Stimulated activated naive CD8-positive, alpha-beta T cell treated with anti-CD3 and anti-CD28 coated beads, Interleukin-15, Interleukin-2, amounts not matched to agents 100 ng/mL and 50 ng/mL, for 24 hours (primary cell): ENCODE measurements around the gene CR1.
"Not testable (repeated sequence)": the region's sequence is repeated elsewhere in the genome, so short reads cannot be mapped to it uniquely, and the experiment has no call there.

Experiments
- H3K27ac Mint-ChIP-seq: one replicate; pipeline ENCODE4 v1.8.0; 2021; ENCODE audit warnings: mild to moderate bottlenecking, mixed read lengths
- H3K27me3 Mint-ChIP-seq: one replicate; pipeline ENCODE4 v1.8.0; 2021; ENCODE audit warnings: mixed read lengths
- H3K36me3 Mint-ChIP-seq: one replicate; pipeline ENCODE4 v1.8.0; 2021; ENCODE audit warnings: low read depth, mixed read lengths
- H3K4me1 Mint-ChIP-seq: one replicate; pipeline ENCODE4 v1.8.0; 2021; ENCODE audit warnings: low read depth, mixed read lengths
- H3K4me3 Mint-ChIP-seq: one replicate; pipeline ENCODE4 v1.8.0; 2021; ENCODE audit warnings: mild to moderate bottlenecking, mixed read lengths
- H3K9me3 Mint-ChIP-seq: one replicate; pipeline ENCODE4 v1.8.0; 2021; ENCODE audit warnings: mixed read lengths

The CR1 gene

DNA sequence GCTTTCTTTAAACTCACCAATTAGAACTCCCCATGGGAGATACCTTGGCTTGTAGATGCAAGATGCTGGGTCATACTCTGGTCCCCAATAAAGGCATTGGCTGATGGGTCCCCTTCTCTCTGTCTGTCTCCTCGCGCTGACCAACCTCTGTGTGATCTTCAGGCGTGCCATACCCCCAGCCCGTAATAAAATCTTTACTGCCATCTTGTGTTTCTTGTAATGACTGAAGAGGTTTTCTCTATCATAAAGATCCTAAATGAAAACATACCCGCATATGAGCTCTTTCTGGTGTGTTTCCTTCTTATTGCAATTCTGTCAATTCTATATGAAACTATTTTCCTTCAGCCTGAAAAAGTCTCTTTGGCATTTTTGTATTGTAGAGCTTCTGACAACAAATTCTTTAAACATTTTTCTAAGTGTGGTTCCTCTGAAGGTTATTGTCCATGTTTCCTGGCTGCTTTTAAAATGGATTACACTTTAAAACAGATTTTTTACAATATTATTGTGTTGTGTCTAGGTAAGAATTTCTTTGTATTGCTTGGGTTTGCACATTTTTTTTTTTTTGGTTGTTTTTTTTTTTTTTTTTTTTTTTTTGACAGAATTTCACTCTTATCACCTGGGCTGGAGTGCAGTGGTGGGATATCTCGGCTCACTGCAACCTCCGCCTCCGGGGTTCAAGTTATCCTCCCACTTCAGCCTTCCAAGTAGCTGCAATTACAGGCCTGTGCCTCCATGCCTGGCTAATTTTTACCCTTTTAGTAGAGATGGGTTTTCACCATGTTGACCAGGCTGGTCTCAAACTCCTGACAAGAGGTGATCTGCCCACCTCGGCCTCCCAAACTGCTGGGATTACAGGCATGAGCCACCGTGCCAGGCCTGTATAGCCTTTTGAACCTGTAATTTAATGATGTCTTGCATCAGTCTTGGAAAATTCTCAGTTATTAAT is 24.7 kb downstream of the CR1 start:
- not testable (repeated sequence) for H3K27me3 Mint-ChIP-seq, H3K4me3 Mint-ChIP-seq, H3K36me3 Mint-ChIP-seq, H3K4me1 Mint-ChIP-seq, H3K9me3 Mint-ChIP-seq, H3K27ac Mint-ChIP-seq

DNA sequence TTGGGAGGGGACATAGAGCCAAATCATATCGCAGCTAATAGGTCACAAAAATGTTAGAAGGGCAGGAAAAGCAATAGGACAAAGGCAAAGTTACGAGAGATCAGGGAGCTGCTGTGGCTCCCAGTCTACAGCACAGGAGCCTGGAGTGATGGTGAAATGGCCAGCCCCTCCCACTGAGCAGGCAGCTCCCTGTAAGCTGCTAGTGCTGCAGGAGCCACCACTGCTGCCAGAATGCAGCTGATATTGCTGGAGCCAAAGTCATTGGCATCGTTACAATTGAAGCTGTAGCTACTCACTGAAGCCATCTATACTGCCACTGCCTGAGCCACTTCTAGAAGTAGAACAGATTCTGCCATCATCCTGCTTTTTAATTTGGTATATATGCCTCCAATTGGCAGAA is 29.3 kb downstream of the CR1 start:
- H3K9me3 Mint-ChIP-seq, H3K4me3 Mint-ChIP-seq, H3K27me3 Mint-ChIP-seq, H3K4me1 Mint-ChIP-seq, H3K27ac Mint-ChIP-seq, H3K36me3 Mint-ChIP-seq: not testable (repeated sequence)

DNA sequence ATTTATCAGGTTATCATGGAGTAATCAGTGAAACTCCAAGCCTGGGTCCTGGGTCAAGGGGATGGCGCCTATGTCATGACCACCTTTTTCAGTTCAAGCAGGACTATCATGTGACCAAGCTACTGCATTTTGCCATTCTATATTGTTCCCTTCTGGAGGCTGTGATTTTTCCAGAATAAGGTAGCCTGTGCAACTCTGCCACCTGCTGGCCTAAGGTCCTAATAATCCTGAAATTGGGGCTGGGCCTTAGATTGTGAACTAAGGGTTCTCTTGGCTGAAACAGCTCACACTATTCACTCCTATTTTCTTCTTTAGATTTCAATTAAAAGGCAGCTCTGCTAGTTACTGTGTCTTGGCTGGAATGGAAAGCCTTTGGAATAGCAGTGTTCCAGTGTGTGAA is 32.4 kb downstream of the CR1 start:
- H3K9me3 Mint-ChIP-seq, H3K36me3 Mint-ChIP-seq, H3K27me3 Mint-ChIP-seq, H3K4me1 Mint-ChIP-seq, H3K27ac Mint-ChIP-seq, H3K4me3 Mint-ChIP-seq: not testable (repeated sequence)

DNA sequence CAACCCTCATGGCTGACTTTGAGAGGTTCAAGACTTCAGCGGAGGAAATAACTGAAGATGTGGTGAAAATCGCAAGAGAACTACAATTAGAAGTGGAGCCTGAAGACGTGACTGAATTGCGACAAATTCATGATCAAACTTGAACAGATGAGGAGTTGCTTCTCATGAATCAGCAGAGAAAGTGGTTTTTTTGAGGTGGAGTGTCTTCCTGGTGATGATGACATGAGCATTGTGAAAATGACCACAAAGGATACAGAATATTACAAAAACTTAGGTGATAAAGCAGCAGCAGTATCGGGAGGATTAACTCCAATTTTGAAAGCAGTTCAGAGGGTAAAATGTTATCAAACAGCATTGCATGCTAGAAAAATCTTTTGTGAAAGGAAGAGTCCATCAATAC is 40.3 kb downstream of the CR1 start:
- not testable (repeated sequence) for H3K27ac Mint-ChIP-seq, H3K27me3 Mint-ChIP-seq, H3K4me3 Mint-ChIP-seq, H3K36me3 Mint-ChIP-seq, H3K4me1 Mint-ChIP-seq, H3K9me3 Mint-ChIP-seq

DNA sequence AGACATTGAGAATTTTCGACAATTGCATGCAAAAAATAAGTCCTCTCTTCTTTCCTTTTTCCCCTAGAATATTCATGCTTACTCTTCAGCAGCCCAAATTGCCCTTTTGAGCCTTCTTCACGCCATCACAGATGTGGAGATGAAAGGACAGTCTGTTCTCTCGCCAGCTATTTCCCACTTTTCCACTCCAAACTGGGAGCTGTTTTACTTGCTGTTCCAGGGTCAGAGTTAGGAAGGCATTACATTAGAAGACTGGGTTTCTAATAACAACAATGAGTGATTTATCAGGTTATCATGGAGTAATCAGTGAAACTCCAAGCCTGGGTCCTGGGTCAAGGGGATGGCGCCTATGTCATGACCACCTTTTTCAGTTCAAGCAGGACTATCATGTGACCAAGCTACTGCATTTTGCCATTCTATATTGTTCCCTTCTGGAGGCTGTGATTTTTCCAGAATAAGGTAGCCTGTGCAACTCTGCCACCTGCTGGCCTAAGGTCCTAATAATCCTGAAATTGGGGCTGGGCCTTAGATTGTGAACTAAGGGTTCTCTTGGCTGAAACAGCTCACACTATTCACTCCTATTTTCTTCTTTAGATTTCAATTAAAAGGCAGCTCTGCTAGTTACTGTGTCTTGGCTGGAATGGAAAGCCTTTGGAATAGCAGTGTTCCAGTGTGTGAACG is 50.9 kb downstream of the CR1 start:
- not testable (repeated sequence) for H3K4me3 Mint-ChIP-seq, H3K9me3 Mint-ChIP-seq, H3K36me3 Mint-ChIP-seq, H3K27ac Mint-ChIP-seq, H3K27me3 Mint-ChIP-seq, H3K4me1 Mint-ChIP-seq

DNA sequence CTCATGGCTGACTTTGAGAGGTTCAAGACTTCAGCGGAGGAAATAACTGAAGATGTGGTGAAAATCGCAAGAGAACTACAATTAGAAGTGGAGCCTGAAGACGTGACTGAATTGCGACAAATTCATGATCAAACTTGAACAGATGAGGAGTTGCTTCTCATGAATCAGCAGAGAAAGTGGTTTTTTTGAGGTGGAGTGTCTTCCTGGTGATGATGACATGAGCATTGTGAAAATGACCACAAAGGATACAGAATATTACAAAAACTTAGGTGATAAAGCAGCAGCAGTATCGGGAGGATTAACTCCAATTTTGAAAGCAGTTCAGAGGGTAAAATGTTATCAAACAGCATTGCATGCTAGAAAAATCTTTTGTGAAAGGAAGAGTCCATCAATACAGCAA is 58.9 kb downstream of the CR1 start:
- H3K4me3 Mint-ChIP-seq, H3K27ac Mint-ChIP-seq, H3K36me3 Mint-ChIP-seq, H3K9me3 Mint-ChIP-seq, H3K4me1 Mint-ChIP-seq, H3K27me3 Mint-ChIP-seq: not testable (repeated sequence)

DNA sequence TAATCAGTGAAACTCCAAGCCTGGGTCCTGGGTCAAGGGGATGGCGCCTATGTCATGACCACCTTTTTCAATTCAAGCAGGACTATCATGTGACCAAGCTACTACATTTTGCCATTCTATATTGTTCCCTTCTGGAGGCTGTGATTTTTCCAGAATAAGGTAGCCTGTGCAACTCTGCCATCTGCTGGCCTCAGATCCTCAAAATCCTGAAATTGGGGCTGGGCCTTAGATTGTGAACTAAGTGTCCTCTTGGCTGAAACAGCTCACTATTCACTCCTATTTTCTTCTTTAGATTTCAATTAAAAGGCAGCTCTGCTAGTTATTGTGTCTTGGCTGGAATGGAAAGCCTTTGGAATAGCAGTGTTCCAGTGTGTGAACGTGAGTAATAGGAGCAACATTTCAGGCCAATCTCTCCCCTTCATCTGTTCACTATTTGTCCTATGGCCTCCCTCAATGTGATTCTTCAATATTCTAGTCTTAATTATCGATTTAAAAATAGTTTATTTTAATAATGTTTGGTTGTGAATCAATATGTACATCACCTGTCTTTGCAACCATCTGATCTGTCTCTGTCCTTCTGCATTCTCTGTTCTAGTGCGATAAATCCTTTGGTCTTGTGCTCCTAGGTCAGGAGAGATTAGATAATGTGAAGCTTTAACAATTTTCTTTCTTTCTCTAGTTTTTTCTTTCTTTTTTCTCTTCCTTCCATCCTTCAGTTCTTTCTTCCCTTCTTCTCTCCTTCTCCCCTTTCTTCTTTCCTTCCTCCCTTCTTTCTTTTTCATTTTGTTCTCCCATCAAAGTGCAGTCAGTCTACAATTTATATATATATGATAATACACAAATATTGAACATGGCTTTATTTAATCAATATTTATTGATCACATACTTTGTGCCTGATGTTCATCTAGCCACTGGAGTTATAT is 69.8 kb downstream of the CR1 start:
- Mint-ChIP-seq H3K4me1 (no peaks in the 10 kb centered on the region), H3K9me3 (no peaks in the 10 kb centered on the region), H3K4me3 (no peak overlapping the region), H3K36me3 (no peaks in the 10 kb centered on the region), H3K27ac (no peak overlapping the region), H3K27me3 (peaks cover 4% of the 10 kb centered on the region)

DNA sequence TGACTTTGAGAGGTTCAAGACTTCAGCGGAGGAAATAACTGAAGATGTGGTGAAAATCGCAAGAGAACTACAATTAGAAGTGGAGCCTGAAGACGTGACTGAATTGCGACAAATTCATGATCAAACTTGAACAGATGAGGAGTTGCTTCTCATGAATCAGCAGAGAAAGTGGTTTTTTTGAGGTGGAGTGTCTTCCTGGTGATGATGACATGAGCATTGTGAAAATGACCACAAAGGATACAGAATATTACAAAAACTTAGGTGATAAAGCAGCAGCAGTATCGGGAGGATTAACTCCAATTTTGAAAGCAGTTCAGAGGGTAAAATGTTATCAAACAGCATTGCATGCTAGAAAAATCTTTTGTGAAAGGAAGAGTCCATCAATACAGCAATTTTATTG is 76.0 kb downstream of the CR1 start:
- not testable (repeated sequence) for H3K27ac Mint-ChIP-seq, H3K4me3 Mint-ChIP-seq, H3K4me1 Mint-ChIP-seq, H3K36me3 Mint-ChIP-seq, H3K27me3 Mint-ChIP-seq, H3K9me3 Mint-ChIP-seq

DNA sequence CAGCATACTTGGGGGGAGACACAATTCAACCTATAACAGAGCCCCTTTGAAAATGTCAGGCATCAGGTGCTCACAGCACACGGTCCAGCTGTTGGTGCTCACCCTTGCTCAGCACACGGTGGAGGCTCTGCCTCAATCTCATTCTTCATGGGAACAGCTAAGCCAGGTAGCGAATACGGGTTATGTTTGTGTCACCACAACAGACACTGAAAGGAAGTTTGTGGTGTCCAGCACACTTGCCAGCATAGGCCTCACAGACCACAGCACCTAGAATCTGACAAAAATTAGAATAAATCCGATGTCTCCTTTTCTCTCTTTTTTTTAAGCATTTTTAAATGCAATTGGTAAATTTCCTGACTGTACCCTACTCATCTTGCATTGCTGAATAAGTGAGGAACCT is 77.1 kb downstream of the CR1 start:
- H3K4me1 Mint-ChIP-seq, H3K36me3 Mint-ChIP-seq, H3K9me3 Mint-ChIP-seq, H3K27me3 Mint-ChIP-seq, H3K27ac Mint-ChIP-seq, H3K4me3 Mint-ChIP-seq: not testable (repeated sequence)

DNA sequence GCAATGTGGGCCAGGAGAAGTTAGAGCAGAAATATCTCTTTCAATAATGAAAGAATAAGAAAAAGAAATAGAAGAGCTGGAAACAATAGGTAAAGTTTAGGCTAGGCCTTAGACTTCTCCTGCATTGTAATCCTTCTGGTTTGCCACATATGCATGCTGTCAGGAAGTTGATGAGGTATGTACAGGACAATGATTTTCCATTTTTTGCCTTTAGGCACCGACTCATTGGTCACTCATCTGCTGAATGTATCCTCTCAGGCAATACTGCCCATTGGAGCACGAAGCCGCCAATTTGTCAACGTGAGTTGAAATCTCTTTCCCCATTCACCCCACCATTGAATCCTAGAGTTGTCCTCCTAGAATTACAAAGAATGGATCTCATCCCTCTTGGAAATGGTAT is 79.4 kb downstream of the CR1 start:
- H3K27me3 Mint-ChIP-seq, H3K4me1 Mint-ChIP-seq, H3K36me3 Mint-ChIP-seq, H3K4me3 Mint-ChIP-seq, H3K27ac Mint-ChIP-seq, H3K9me3 Mint-ChIP-seq: not testable (repeated sequence)

DNA sequence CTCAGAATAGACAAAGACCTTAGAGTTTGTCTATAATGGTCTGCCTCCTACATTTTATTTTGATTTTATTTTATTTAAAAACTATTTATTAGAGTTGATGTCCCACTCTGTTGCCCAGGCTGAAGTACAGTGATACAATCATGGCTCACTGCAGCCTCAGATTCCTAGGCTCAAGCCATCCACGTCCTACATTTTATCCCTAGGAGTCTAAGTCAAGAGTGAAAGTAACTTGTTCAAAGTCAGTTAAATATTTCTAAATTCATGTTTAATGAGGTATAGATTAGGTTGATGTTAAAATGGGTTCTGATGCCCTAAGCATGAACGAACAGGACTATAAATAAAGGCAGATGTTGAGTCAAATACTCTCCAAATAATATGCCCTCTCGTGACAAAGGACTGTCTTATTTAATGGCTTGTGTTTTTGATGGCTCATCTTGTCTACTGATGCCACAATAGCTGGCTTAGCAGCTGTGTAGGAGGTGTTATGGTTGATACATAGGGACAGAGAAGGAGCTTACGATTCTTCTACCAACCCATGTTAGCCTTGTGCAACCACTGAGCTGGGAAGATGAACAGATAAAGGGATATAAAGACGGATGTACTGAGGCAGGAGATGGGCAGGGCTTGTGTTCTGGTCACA is 83.0 kb downstream of the CR1 start:
- Mint-ChIP-seq H3K4me3 (no peak overlapping the region), H3K27ac (no peak overlapping the region), H3K4me1 (no peaks in the 10 kb centered on the region), H3K9me3 (no peaks in the 10 kb centered on the region), H3K36me3 (peaks cover 4% of the 10 kb centered on the region), H3K27me3 (peaks cover 5% of the 10 kb centered on the region)

DNA sequence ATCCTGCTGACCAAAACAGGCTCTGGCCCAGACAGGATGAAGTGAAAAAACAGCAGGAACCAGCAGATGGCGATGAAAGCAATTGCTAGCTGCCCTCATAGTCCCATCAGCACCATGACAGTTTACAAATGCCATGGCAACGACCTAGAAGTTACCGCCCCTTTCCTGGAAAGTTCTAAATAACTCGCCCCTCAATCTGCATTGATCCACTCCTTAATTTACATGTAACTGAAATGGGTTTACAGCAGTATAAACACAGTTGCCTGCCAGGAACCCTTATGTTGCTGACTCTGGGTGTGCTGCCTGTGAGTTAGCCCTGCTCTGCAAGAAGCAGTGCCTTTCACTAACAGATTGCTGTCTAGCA is 83.5 kb downstream of the CR1 start:
- peaks cover 4% of the 10 kb centered on the region for H3K36me3 Mint-ChIP-seq
- no peaks in the 10 kb centered on the region for H3K9me3 Mint-ChIP-seq
- H3K27ac Mint-ChIP-seq: no peak overlapping the region
- H3K4me1 Mint-ChIP-seq: no peaks in the 10 kb centered on the region
- no peak overlapping the region for H3K4me3 Mint-ChIP-seq
- H3K27me3 Mint-ChIP-seq: peaks cover 4% of the 10 kb centered on the region

DNA sequence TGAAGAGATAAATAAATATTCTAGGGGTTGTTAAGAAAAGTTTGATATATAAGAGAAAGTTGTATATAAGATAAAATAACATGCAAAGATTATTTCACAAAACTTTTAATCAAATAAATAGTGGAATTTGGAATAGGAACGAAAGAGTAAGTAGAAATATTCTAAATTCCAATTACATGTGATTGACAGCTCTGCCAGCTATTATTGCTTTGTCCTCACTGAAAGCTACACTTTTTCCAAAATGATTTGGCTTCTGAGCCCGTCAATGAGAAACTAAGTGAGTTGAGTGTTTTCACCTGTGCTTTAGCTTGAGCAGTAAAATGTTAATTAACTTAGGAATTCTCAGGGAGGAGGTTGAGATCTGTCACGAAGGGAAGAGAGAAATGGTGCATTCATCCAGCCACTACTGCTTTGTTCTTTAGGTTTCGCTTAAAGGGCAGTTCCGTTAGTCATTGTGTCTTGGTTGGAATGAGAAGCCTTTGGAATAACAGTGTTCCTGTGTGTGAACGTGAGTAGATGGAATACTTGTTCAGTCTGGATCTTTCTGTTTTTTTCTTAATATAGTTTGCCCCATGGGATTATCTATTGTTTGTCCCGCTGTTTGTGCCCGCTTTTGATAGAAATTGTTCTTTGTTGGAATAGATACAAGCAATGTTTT is 85.7 kb downstream of the CR1 start:
- Mint-ChIP-seq H3K27ac (no peak overlapping the region), H3K27me3 (peaks cover 3% of the 10 kb centered on the region), H3K4me3 (no peak overlapping the region), H3K36me3 (peaks cover 5% of the 10 kb centered on the region), H3K4me1 (no peaks in the 10 kb centered on the region), H3K9me3 (no peaks in the 10 kb centered on the region)

DNA sequence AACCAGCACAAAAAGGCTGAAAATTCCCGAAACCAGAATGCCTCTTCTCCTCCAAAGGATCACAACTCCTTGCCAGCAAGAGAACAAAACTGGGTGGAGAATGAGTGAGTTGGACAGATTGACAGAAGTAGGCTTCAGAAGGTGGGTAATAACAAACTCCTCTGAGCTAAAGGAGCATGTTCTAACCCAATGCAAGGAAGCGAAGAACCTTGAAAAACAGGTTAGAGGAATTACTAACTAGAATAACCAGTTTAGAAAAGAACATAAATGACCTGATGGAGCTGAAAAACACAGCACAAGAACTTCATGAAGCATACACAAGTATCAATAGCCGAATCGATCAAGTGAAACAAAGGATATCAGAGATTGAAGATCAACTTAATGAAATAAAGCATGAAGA is 93.5 kb downstream of the CR1 start:
- not testable (repeated sequence) for H3K9me3 Mint-ChIP-seq, H3K4me1 Mint-ChIP-seq, H3K27ac Mint-ChIP-seq, H3K4me3 Mint-ChIP-seq
- Mint-ChIP-seq H3K36me3 (peaks cover 18% of the 10 kb centered on the region), H3K27me3 (peaks cover 25% of the 10 kb centered on the region)
